CD1c-positive myeloid dendritic cell (primary cell): ENCODE results near the gene TMEM269.
"Not testable (repeated sequence)": the region's sequence is repeated elsewhere in the genome, so short reads cannot be mapped to it uniquely, and the experiment has no call there.

Experiments
- DNase-seq: peaks from one replicate; pipeline ENCODE4 v3.0.0-alpha.2; 2016; ENCODE audit errors: extremely low spot score

The TMEM269 gene

DNA sequence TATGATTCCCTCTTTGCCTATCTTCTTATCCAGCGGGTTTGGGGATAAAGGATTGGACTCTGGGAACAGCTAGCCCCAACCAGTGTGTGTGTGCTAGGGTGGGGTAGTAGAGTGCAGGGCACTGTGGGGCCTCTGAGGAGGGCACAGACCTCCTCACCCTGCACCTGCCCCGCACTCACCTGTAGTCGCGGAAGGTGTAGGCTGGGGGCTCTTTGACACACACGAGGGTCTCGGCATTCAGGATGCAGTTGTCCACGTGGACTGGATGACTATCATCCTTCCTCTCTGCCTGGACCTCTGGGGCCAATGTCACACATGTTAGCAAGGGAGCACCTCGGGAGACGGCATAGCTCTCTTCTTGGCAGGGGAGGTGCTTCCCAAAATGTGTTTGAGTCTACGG, 36.8 kb upstream of the TMEM269 start:
- no peak for DNase-seq

DNA sequence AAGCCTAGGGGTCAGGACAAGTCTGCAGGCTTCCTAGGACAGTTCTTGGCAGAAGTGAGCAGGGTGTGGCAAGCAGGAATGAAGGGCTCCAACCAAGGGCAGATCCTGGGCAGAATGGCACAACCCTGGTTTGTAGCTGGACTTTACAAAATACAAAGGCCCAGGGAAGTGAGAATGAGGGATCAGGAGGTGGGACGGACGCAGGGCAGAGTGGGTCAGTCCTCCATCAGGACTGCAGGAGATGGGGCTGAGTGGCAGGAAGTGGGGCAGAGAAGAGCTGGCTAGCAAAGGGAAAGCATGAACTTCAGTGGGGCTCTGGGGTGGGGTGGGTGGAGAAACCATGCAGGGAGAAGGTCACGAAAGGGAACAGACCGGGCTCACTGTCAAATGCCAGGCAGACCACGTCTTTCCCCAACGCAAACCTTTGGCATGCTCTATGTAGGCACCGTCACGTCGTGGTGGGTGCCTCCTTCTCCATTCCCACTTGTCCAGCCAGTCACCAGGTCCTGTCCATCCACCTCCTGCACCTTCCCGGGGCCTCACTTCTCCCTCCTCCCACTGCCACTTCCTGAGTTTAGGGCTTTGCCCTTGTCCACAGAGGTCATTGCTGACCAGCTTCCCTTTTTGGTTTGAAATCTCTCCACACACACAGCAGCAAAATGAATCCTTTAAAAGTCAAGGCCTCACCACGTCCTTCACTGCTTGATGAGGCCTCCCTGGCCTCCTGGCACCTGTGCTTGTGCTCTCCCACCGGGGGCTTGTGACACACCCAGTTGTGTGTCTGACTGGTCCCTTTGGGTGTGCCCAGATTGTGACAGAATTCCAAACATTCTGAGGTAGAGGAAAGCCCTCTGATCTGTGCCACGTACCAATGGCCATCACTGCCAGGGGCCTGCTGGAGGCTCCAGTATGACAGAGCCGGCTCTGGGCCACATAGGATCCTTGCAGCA, 36.1 kb upstream of the TMEM269 start:
- DNase-seq: peak; percentile 77

DNA sequence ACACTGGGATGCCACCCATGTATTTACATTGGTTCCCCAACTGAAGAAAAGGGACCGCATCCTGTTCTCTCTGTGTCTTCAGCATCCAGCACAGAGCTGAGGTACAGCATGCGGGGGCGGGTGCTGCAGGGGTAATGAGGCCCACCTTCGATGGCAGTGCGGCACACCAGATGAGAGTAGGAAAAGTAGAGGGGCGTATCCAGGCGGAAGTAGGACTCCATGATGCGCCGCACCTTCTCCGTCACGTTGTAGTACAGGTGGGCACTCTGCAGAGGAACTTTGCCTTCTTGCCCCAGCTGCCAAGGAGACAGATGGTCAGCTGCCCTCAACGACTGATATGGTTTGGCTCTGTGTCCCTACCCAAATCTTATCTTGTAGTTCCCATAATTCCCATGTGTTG, 34.8 kb upstream of the TMEM269 start:
- no peak for DNase-seq

DNA sequence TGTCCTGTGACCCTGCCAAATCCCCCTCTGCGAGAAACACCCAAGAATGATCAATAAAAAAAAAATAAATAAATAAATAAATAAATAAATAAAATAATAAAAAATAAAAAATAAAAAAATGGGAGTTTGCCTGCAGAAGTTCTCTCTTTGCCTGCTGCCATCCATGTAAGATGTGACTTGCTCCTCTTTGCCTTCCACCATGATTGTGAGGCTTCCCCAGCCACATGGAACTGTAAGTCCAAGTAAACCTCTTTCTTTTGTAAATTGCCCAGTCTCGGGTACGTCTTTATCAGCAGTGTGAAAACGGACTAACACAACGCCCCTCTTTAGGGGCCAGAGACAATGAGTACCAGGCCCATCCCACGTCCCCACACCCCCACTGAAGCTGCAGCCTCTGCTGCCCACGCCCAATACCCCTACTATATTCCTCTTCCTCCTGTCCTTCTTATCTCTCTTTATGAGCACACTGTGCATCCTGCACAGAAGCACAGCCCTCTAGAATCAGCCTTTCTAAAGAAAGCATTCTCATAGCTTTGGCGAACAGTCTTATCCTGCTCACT, 33.2 kb upstream of the TMEM269 start:
- DNase-seq: not testable (repeated sequence)

DNA sequence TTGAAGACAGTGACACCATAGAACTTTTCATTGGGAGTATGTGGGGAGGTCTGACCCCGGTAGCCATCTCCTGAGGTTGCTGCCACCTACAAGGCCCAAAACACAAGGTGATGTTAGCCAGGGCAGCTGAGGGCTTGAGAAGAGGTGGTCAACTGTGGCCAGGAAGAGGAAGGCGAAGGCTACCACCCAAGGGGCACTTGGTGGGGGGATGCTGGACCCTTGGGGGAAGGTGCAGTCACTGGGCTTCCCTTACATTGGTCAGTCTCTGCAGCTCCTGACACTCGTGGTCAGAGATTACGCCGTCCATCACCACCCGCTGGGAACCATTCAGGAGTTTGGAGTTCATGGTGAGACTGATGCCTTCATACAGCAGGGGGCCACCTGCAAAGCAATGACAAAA, 32.5 kb upstream of the TMEM269 start:
- no peak for DNase-seq

DNA sequence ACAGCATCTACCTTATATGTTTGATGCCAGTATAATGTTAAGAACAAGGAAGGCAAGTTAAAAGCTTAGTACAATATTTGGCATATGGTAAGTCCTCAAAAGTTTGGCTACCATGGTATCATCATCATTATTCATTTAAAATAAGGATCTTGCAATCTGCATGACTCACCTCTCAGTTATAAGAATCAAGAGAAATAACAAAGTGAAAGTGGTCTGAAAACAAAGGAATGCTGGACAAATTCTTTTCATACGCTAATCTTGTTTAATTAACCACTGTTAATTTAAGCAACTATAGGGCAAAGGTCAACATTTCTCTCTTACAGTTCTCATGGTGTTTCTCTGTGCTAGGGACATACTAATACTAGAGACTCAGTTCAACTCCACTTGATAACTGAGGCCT, 31.7 kb upstream of the TMEM269 start:
- DNase-seq: no peak

DNA sequence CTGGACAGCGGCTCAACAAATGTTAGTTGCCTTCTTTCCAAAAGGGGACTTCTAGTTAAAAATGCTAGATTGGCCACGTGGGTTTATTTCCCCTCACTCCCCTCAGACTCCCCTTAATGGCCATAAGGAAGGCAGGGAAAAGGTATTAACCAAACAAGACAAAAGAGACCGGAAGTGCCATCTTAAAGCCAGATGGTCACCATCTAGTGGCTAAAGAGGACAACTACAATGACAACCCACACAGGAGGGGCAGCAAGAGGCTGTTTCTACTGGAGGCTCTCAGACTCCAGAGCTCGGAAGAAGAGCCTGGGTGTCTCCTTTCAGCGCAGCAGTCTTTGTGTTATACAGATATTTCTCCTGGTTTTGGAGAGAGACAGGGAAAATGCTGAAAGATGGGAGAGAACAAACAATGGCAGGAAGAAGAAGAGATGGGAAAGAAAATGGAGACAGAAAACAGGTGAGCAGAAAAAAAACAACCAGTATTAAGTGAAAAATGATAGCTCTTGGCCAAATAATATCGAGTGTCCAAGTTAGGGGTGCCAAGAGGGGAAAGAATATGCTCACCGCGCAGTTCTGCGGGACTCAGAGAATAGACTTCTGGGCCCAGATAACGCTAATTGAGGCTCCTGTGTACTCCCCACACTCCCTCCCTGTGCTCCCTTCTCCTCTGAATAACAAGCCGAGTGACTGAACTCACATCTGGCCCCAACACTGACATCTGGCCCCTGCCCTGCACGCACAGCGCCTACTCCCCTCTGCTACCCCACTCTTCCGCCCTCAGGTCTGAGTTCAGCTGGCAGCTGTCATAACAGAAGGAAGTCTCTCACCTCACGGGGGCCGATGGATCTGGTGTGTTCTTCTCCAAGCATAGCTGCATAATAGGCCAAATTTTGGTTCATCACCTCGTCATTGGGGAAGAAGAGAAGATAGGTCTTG, 27.6 kb upstream of the TMEM269 start:
- peak; percentile 67 for DNase-seq

DNA sequence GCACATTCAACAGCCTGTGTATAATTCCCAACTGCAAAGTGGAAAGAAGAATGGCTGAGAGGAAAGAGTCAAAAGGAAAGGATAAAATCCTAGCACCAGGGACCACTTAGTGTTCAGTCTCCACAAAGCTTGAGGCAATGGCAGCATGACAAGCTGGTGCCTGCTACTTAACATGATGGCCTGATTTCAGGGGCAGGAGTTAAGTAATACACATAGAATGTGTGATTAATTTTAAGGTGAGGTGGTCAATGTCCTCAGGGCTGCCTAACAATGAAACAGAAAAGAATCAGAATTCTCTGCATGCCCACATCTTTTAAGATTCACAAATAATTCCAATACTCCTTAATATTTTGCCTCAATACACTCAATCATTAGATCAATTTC, 26.9 kb upstream of the TMEM269 start:
- no peak for DNase-seq

DNA sequence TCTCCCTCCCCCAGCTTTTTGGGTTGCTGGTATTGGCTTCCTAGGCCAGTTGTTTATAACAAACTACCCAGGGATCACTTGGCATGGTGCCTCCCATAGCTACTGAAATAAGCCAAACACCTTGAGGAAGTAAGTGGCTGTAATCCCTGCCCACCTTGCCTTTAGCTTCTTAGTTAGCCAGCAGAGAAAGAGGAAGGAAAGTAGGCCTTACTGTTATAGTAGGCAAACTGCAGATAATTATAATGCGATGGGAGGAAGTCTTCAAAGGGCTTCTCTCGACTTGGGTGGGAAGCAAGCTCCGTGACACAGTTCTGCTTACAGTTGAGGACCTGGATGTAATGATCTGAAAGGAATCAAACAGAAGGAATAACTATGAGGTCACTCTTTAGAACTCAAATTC, 26.1 kb upstream of the TMEM269 start:
- DNase-seq: peak; percentile 57

DNA sequence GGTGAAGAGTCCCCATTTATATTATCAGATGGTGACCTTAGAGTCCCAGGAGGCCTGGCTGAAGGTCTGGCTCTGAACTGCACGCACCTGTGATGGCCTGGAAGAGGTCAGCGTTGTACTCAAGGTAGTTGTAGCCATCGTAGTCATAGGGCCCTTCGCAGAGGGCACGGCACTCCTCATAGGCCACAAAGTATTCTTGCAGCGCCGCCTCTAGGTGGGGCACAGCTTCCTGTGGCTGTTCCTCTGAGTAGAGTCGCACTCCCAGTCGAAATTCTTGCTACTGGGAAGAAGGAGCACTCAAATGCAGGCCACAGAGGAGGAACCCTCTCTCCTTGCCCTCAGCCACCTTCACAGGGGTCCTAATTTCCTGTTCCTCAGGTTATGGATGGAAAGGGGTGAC, 25.7 kb upstream of the TMEM269 start:
- DNase-seq: no peak

DNA sequence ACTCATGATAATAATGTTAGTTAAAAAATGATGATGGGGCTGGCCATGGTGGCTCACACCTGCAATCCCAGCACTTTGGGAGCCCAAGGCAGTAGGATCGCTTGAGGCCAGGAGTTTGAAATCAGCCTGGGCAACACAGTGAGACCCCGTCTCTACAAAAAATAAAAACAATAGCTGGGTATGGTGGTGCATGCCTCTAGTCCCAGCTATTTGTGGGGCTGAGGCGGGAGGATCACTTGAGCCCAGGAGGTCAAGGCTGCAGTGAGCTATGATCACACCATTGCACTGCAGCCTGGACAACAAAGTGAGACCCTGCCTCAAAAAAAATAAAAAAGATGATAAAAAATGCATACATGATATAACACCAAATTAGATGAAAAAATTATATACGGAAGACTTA, 23.2 kb upstream of the TMEM269 start:
- DNase-seq: no peak

DNA sequence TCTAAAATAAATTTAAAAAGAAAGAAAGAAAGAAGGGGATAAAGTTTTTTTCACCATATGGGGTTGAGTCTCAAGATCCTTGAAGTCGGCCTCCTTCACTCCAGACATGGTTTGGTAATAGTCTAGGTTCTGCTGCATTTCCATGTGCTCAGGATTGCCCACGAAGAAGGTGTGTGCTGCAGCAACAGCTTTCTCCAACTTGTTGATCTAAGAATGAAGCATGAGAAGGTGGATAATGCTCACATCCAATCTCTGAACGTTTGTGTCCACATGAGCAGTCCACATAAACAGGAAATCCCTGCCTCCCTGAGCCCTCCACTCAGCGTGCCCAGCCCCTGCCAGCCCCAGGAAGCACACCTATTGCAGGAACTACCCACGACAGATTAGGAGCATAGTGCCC, 22.5 kb upstream of the TMEM269 start:
- no peak for DNase-seq

DNA sequence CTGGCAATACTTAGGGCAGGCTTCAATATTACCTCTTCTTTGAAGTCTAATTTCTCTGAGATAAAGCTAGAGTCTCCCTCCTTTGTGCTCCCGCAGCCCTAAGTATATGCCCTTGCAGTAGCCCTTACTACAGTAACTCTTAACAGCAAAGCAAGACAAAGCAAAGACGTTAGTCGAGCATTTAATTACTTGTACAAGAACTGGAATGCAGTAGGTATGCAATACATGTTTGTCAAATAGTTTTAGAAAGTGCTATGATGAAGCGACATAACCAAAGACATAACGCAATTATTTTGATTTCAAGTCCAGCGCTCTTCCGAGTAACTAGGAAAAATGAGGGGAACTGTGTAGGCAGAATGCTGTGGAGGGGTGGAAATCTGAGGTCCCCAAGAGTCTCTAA, 19.5 kb upstream of the TMEM269 start:
- no peak for DNase-seq

DNA sequence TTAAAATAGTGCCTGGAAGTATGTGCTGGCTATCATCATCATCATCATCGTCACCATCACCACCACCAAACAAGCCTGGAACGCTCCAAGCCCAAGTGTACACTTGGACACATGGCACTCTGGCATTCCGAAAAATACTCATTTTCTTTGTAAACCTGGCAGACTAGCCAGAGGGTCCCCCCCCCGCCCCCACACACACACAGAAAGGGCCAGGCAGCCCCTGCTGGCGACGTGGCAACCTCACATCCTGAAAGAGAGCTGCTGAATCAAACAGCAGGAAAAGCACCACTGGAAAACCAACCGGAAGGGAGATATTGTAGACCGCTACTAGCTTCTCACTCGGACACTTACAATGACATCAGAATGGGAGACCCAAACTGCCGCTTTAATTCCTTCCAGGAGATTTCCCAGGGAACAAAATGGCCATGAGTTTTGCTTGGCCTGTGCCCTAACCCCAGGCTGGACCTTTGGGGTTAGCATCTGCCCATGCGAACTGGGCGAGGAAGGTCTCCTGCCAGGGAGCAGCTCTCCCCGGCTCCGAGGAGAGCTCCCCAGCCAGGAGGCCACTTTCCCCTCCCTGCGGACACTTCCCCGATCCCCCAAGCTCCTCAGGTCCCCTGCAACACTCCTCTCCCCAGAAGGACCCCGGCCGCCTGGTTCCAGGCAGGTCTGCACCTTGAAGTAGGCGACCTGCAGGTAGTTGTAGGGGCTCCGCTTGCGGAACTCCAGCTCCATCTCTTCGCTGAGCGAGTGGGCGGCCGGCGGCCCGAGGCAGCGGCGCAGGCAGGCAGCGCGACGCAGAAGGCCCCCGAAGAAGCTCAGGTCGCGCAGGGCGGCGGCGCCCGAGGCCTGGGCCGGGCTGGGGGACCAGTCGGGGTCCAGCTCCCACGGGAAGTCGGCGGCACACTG, 18.7 kb upstream of the TMEM269 start:
- peak; percentile 57 for DNase-seq

DNA sequence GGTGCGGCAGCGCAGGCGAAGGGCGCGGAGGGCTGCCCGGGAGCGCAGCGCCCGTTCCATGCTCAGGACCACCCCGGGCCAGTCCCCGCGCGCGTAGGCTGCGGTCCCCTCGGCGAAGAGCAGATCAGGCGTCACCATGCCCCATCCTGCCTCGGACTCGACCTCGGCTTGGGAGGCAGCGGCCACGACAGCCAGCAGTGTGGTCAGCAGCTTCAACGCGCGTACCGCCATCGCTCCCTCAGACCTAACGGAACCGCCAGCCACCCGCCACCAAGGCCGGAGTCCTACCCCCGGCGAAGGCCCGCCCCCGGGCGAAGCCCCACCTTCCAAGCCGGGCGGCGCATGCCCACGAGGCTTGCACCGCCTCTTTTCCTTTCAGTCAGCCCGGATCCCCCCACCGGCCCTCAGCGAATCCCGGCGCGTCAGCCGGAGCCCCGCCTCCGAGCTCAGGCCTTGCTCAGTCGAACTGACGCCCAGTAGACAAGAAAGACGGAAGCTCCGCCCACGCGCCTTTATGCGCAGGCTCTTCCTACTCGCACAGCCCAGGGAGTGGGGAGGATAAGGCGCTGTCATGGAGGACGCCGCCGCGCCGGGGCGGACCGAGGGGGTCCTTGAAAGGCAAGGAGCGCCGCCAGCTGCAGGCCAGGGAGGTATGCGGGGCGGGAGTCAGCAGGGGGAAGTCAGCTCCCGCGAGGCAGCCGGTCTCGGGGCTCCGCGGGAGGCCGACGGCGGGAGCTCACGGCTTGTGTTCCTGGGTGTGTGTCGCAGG, 17.9 kb upstream of the TMEM269 start, which contains the start of the genes C1orf50 and P3H1:
Gene C1orf50 (plus strand): TSS at position 509 of the 769 bp plus-strand sequence. CDS start 63 bp downstream, at position 572.
Gene P3H1 (minus strand): TSS at position 288 of the 769 bp plus-strand sequence. CDS start 57 bp downstream, at position 231.
- DNase-seq: peak; percentile 100

DNA sequence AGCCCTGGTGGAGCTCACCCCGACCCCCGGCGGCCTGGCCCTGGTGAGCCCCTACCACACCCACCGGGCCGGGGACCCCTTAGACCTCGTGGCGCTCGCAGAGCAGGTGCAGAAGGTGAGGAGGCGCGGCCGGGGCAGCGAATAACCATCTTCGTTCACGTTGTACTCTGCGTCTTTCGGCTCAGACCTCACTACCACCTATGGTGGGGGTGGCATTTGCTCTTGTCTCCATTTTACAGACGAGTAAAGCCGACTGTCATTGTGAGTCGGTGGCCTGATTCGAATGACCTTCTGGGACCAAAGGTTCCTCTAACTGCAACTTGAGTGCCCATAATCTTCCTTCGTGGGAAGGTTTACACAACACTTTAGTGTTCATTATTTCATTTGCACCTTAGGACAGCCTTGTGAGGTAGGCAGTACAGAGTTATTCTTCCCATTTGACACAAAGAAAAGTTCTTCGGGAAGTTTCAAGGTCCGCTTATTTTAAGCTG, 17.2 kb upstream of the TMEM269 start:
- DNase-seq: peak; percentile 46

DNA sequence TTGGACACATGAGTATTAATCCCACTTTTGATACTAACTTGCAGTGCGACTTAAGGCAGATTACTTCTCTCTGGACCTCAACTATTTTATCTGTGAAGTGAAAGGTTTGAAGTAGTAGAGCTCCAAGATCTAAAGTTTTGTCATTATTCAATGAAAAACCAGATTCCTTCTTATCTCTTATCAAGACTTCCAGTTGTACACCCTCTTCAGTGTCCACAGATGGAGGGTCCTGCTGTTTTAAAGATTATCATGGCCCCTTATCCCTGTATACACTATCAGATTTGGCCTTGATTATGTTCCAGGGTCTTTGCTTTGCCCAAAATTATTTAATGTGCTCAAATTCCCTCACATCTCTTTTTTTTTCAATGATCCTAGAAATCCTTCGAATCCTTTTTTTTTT, 16.6 kb upstream of the TMEM269 start:
- DNase-seq: no peak

DNA sequence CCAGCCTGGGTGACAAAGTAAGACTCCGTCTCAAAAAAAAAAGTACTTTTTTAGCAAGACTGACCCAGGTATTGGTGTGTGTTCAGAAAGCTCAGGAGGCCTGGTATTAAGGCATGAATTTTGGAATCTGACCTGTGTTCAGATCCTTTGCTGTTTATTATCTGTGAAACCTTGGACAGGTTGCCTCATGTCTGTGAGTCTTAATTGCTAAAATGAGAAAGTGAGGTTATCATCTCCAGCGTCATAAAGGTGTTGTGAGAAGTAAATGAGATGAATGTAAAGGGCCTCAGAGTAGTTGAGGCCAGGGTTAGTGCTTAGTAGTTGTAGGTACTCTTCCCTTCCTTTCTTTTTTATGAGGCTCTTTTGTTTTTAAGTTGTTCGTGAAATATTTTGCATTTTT, 15.0 kb upstream of the TMEM269 start:
- DNase-seq: no peak

DNA sequence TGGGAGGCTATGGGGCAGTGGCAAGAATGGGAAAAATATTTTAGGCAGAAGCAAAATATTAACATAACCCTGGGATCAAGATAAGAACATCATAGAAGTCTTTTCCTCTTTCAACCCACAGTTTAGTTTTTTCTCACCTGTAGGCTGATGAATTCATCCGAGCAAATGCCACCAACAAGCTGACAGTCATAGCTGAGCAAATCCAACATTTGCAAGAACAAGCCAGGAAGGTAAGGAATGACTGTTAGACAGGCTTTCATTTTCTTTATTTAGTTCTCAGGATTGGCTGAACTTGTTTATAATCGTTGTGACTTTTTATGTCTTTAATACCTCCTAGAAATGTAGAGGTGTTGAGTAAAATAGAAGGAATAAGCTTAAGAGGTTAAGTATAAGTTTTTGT, 11.4 kb upstream of the TMEM269 start:
- no peak for DNase-seq

DNA sequence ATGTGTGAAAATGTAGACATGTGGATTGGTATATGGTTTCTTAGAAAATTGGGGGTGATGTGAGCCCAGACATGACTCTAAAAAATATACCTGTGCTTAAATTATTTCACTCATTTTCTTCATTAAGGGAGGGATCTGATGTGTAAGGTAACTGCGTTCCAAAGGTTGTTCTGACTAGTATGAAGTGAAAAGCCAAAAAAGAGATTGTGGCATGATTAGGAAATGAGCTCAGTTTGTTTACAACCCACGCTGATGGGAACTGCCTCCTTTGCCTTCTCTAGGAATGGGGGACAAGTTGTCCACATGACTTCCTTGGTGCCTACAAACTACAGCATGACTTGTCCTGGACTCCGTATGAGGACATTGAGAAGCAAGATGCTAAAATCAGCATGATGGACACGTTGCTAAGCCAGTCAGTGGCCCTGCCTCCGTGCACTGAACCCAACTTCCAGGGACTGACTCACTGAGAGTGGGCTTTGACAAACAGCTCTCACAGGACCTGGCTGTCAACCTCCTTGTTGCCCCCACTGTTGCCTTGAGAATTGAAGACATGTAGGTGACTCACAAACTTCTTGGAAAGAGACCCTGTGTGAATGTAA, 9.8 kb upstream of the TMEM269 start:
- DNase-seq: no peak
